H1 (cell line): ENCODE data around the gene ACYP1. TPM values are rescaled to one million over a fixed set of nuclear protein-coding genes. Genes with fewer than 3 reads are reported as not detected.

Experiments used
- CBX5 ChIP-seq: fragments of 300-800, 300-1000 bp; sonication (generic); IDR thresholded peaks from 2 replicates; pipeline ENCODE4 v1.7.1; 2016; ENCODE audit warnings: antibody characterized with exemption, low read length, low read depth
- CHD1 ChIP-seq: IDR thresholded peaks from 2 replicates; pipeline ENCODE4 v1.6.1; 2012; ENCODE audit warnings: low read depth, low read length, improper control_type of control experiment
- EP300 ChIP-seq, 2 experiments: IDR thresholded peaks; 1 replicate in 1 of 2; 2 replicates in 1 of 2; pipeline ENCODE4 v1.6.1; 2011 to 2012; ENCODE audit warnings: low read depth in 2 of 2, low read length in 2 of 2, mild to moderate bottlenecking in 2 of 2, borderline replicate concordance in 1 of 2, inconsistent platforms in 1 of 2, moderate library complexity in 1 of 2
- FOSL1 ChIP-seq: IDR thresholded peaks from 2 replicates; pipeline ENCODE4 v1.6.1; 2011; ENCODE audit warnings: mild to moderate bottlenecking, low read depth, low read length, moderate library complexity; ENCODE audit not compliant: insufficient read depth
- POLR2A ChIP-seq, 2 experiments: IDR thresholded peaks; 1 replicate in 1 of 2; 2 replicates in 1 of 2; pipeline ENCODE4 v1.6.1; 2011; ENCODE audit warnings: low read depth in 2 of 2, low read length in 2 of 2, mild to moderate bottlenecking in 2 of 2; ENCODE audit errors: control extremely low read depth in 1 of 2
- SAP30 ChIP-seq: fragments of 300-600 bp; sonication (generic); IDR thresholded peaks from 2 replicates; pipeline ENCODE4 v1.7.1; 2012; ENCODE audit warnings: low read length, moderate library complexity, mild to moderate bottlenecking, inconsistent platforms; ENCODE audit not compliant: insufficient read depth, insufficient replicate concordance
- SRF ChIP-seq: IDR thresholded peaks from 2 replicates; pipeline ENCODE4 v1.6.1; 2011; ENCODE audit warnings: mild to moderate bottlenecking, low read depth, low read length, moderate library complexity
- polyA plus RNA-seq, 7 experiments: library from polyadenylated mRNA; depleted of rRNA in 3 of 7; stranded (reverse) in 5 of 7; unstranded in 2 of 7; fragments of >200 nt in 5 of 7; fragments of 200-250 nt in 2 of 7; gene quantifications; 1 replicate in 5 of 7; 2 replicates in 1 of 7; 4 replicates in 1 of 7; pipeline versions ENCODE4 v1.2.1 to v1.2.3, GENCODE V29; 2011 to 2013; ENCODE audit warnings: missing spikeins in 2 of 7, mixed read lengths in 2 of 7
- total RNA-seq: library from RNA; stranded (reverse); fragmentation: NEBNext Ultra II Directional; extraction: Animal tissue kit (Norgen Biotek cat#: 25700); gene quantifications from 2 replicates; pipeline ENCODE4 v1.2.1, GENCODE V29; 2021
- TF ChIP-seq, protein P1 (sequence below): IDR thresholded peaks from 2 replicates; pipeline ENCODE4 v1.6.1; 2012; ENCODE audit warnings: inconsistent platforms

Gene ACYP1
- total and polyA plus RNA-seq, 2 of the 8 experiments (the other 6 are each of a cell fraction or from before 2014, with no cell fraction given) = 22.3 to 24.8 TPM

DNA sequence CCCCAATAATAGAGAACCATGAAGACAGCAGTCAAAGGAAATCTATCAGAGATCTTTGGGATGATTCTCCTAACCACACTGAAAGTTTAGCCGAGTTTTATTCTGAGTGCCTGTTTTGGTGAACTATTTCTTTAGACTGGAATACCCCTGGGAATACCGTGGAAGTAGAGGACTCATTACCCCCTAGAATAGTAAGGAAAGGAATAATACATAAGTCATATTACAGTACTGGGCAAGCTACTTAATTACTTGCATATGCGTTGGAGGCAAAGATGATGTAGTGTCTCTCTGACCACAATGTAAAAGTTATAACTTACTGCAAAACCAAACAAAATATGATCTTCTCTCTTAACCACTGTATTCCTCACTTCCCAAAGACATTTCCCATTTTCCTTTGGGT, 31.1 kb upstream of the ACYP1 start (continued):
- TF ChIP-seq SRF = no peak
- TF ChIP-seq FOSL1 = no peak
- TF ChIP-seq CHD1 = no peak
- TF ChIP-seq EP300 (IDR thresholded peaks at IDR 0.05; ENCODE audit: borderline replicate concordance in 1 of 2, low read depth in 2 of 2, low read length in 2 of 2) = no peak
- no peak for TF ChIP-seq CBX5
- TF ChIP-seq POLR2A (IDR thresholded peaks at IDR 0.05; ENCODE audit: control extremely low read depth in 1 of 2, low read depth in 2 of 2, low read length in 2 of 2) = no peak
- TF ChIP-seq SAP30 = no peak
- TF ChIP-seq, protein P1, sequence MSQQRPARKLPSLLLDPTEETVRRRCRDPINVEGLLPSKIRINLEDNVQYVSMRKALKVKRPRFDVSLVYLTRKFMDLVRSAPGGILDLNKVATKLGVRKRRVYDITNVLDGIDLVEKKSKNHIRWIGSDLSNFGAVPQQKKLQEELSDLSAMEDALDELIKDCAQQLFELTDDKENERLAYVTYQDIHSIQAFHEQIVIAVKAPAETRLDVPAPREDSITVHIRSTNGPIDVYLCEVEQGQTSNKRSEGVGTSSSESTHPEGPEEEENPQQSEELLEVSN = no peak
